ENCODE data around the gene ARHGAP6.

The ARHGAP6 gene

DNA sequence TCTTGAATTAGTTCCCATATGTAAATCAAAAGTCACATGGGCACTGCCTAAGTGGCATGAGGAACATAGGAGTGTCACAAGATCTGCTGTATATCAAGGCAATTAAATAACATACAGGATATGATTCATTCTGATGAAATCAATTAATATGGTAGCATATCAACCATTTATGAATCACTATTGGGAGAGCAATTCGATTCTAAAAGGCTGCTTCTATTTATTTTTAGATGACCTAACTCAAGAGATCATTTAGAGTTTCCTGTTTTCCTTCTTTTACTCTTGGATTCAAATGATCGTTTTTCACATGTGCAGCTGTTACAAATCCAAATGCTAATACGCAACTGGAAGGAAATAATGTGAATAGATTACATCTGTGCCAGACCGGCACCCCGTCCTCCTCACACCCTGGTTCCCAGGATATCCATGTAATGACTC, 472.7 kb downstream of the ARHGAP6 start:
- TF ChIP-seq, protein P1, sequence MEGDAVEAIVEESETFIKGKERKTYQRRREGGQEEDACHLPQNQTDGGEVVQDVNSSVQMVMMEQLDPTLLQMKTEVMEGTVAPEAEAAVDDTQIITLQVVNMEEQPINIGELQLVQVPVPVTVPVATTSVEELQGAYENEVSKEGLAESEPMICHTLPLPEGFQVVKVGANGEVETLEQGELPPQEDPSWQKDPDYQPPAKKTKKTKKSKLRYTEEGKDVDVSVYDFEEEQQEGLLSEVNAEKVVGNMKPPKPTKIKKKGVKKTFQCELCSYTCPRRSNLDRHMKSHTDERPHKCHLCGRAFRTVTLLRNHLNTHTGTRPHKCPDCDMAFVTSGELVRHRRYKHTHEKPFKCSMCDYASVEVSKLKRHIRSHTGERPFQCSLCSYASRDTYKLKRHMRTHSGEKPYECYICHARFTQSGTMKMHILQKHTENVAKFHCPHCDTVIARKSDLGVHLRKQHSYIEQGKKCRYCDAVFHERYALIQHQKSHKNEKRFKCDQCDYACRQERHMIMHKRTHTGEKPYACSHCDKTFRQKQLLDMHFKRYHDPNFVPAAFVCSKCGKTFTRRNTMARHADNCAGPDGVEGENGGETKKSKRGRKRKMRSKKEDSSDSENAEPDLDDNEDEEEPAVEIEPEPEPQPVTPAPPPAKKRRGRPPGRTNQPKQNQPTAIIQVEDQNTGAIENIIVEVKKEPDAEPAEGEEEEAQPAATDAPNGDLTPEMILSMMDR (IDR thresholded peaks at IDR 0.05; ENCODE audit: low read depth, low read length, missing control alignments), result no peak
- in situ Hi-C loops (cut with HindIII; ENCODE audit: low sequenced_read_pairs), result no loop called here
- no peak for DNase-seq (ENCODE audit: low read depth)
- H3K4me3 ChIP-seq (ENCODE audit: low read depth, low read length), result no peak overlapping the region

- H3K4me3 ChIP-seq (ENCODE audit: low read depth, low read length), result no peak overlapping the region
- DNase-seq (ENCODE audit: low read depth), result no peak
- TF ChIP-seq, protein P1 (IDR thresholded peaks at IDR 0.05; ENCODE audit: low read depth, low read length, missing control alignments), result no peak
- in situ Hi-C loops (cut with HindIII; ENCODE audit: low sequenced_read_pairs), result no loop called here
Observed at GRCh38 chrX:11190745-11191510, 474.8 kb downstream of the ARHGAP6 start.

GRCh38 chrX:11189097-11189496, 476.6 kb downstream of the ARHGAP6 start:
- in situ Hi-C loops (cut with HindIII; ENCODE audit: low sequenced_read_pairs), result loop anchor here (5.0 kb wide), 1 partner anchor 37 kb away; no protein-coding TSS in a partner anchor
- DNase-seq (ENCODE audit: low read depth), result no peak
- TF ChIP-seq, protein P1 (IDR thresholded peaks at IDR 0.05; ENCODE audit: low read depth, low read length, missing control alignments), result no peak
- no peak overlapping the region for H3K4me3 ChIP-seq (ENCODE audit: low read depth, low read length)

DNA sequence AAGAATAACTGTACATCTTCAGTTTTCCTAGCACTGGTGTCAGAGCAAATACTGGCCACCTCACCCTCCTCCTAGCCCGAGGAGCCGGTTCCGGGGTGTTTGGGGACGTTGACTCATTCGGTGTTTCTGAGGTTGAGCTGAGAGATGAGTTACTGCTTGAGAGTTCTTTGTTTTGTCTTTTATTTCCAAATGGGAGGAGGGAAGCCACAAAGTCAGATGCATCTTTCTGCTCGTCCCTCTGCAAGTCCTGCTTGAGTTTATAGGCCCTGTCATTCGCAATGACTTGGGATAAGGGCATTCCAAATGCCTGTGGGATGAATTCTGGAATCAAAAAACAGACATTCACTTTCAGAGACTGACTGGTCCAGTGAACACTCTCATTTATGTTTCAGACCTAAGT, 477.1 kb downstream of the ARHGAP6 start:
- H3K4me3 ChIP-seq (ENCODE audit: low read depth, low read length), result no peak overlapping the region
- in situ Hi-C loops (cut with HindIII; ENCODE audit: low sequenced_read_pairs), result loop anchor here (5.0 kb wide), 1 partner anchor 36 kb away; no protein-coding TSS in a partner anchor
- no peak for DNase-seq (ENCODE audit: low read depth)
- TF ChIP-seq, protein P1 (IDR thresholded peaks at IDR 0.05; ENCODE audit: low read depth, low read length, missing control alignments), result no peak

DNA sequence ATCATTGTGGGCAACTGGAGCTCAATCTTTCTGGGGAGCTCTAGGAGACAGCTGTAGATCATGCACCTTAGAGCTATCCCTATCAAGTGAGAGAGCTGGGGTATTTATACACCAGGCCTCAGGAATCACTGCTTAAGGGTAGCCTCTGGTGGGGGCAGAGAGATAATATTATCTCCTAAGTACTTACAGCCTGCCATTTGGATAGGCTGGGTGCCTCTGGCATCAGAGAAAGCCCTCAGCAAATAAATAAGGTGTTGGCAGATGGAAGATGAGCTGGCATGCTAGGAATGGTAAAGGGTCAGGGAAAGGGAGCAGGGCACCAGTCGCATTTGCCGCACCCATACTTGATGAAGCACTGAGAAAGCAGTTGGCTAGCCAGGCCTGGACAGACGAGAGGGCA, 478.7 kb downstream of the ARHGAP6 start:
- no peak for DNase-seq (ENCODE audit: low read depth)
- in situ Hi-C loops (cut with HindIII; ENCODE audit: low sequenced_read_pairs), result loop anchor here (5.0 kb wide), 1 partner anchor 35 kb away; no protein-coding TSS in a partner anchor
- no peak overlapping the region for H3K4me3 ChIP-seq (ENCODE audit: low read depth, low read length)
- TF ChIP-seq, protein P1 (IDR thresholded peaks at IDR 0.05; ENCODE audit: low read depth, low read length, missing control alignments), result no peak

DNA sequence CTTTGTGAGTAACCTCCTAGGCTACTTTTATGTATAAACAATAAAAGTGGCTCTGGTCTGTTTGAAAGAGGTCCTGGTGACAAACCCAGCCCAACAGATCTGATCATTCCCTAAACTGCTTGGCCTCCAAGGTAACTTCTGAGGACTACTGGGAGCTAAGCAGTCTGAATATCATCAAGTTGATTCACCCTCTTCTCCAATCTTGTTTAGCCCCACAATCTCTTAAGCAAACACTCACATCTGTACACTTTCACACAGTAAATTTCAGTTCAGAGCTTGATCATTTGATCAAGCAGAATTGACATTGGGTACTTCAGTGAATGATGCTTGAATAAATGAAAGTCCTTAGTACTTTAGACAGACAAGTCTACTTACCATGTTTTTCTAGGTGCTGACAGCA, 479.9 kb downstream of the ARHGAP6 start:
- no peak overlapping the region for H3K4me3 ChIP-seq (ENCODE audit: low read depth, low read length)
- in situ Hi-C loops (cut with HindIII; ENCODE audit: low sequenced_read_pairs), result loop anchor here (5.0 kb wide), 1 partner anchor 34 kb away; no protein-coding TSS in a partner anchor
- DNase-seq (ENCODE audit: low read depth), result no peak
- TF ChIP-seq, protein P1 (IDR thresholded peaks at IDR 0.05; ENCODE audit: low read depth, low read length, missing control alignments), result no peak
